GM11168 (cell line): Measurements from ENCODE around the gene REG4.

Experiments
- in situ Hi-C: fragments of 300-500 bp; cut with MboI; formaldehyde crosslinking; loops from one replicate; pipeline ENCODE4 v1.12.0; 2022; ENCODE audit warnings: low sequenced_read_pairs; ENCODE audit not compliant: unreplicated experiment

REG4 gene

GRCh38 chr1:119782631-119783325 lies 28.5 kb downstream of the REG4 start:
- in situ Hi-C loops, result no loop called here

- in situ Hi-C loops, result no loop called here
These were observed 29.6 kb downstream of the REG4 start for GRCh38 chr1:119781434-119782210.

- in situ Hi-C loops, result no loop called here
These were observed 31.3 kb downstream of the REG4 start for GRCh38 chr1:119779869-119780356.

- in situ Hi-C loops, result no loop called here
These were observed 32.2 kb downstream of the REG4 start for GRCh38 chr1:119778886-119779560.

- in situ Hi-C loops, result no loop called here
These were observed 32.9 kb downstream of the REG4 start for GRCh38 chr1:119778359-119778758.

- in situ Hi-C loops, result no loop called here
These were observed 36.3 kb downstream of the REG4 start for GRCh38 chr1:119774746-119775490.

GRCh38 chr1:119773711-119774241 lies 37.5 kb downstream of the REG4 start:
- in situ Hi-C loops, result no loop called here

- in situ Hi-C loops, result no loop called here
These were observed 39.0 kb downstream of the REG4 start for GRCh38 chr1:119772298-119772697.

GRCh38 chr1:119771770-119772169 lies 39.5 kb downstream of the REG4 start:
- in situ Hi-C loops, result no loop called here

GRCh38 chr1:119771016-119771415 lies 40.2 kb downstream of the REG4 start:
- in situ Hi-C loops, result no loop called here

- in situ Hi-C loops, result no loop called here
These were observed 42.5 kb downstream of the REG4 start, which contains the start of gene HMGCS2 for GRCh38 chr1:119768778-119769177. Gene HMGCS2, minus strand, starts transcription at chr1:119768905. Its CDS starts 61 bp downstream, at chr1:119768844.

GRCh38 chr1:119767486-119767885 lies 43.8 kb downstream of the REG4 start:
- in situ Hi-C loops, result no loop called here

- in situ Hi-C loops, result no loop called here
These were observed 44.9 kb downstream of the REG4 start for GRCh38 chr1:119766374-119766794.

GRCh38 chr1:119764220-119764619 lies 47.0 kb downstream of the REG4 start:
- in situ Hi-C loops, result no loop called here

GRCh38 chr1:119762953-119763352 lies 48.3 kb downstream of the REG4 start:
- in situ Hi-C loops, result no loop called here

- in situ Hi-C loops, result no loop called here
These were observed 48.9 kb downstream of the REG4 start for GRCh38 chr1:119762409-119762808.

GRCh38 chr1:119758584-119758983 lies 52.7 kb downstream of the REG4 start:
- in situ Hi-C loops, result no loop called here

GRCh38 chr1:119752592-119752991 lies 58.7 kb downstream of the REG4 start:
- in situ Hi-C loops, result no loop called here

- in situ Hi-C loops, result no loop called here
These were observed 63.2 kb downstream of the REG4 start for GRCh38 chr1:119748040-119748439.

- in situ Hi-C loops, result no loop called here
These were observed 63.8 kb downstream of the REG4 start for GRCh38 chr1:119747451-119747850.
